Vagina (tissue), 2 donors: ENCODE measurements around the gene PATJ.

Source experiments
- CTCF ChIP-seq, 3 experiments: fragments of 450-650 bp in 2 of 3; fragments of 200-600 bp in 1 of 3; sonication (generic) in 1 of 3; IDR thresholded peaks; one replicate each; pipeline ENCODE4 v1.5.1; 2017 to 2019; ENCODE audit warnings: antibody characterized with exemption in 3 of 3, mild to moderate bottlenecking in 2 of 3, moderate library complexity in 2 of 3
- POLR2A ChIP-seq, 2 donors: fragments of 450-650 bp; IDR thresholded peaks; one replicate each; pipeline ENCODE4 v1.6.1; 2017; ENCODE audit warnings: antibody characterized with exemption in 2 of 2, mild to moderate bottlenecking in 2 of 2, moderate library complexity in 2 of 2

GRCh38 chr1:61727544-61727943, 14.7 kb upstream of the PATJ start:
- TF ChIP-seq CTCF (IDR thresholded peaks at IDR 0.05) (no peak), POLR2A (IDR thresholded peaks at IDR 0.05) (no peak)
